ENCODE data around the gene ENTPD6. TPM values are rescaled to one million over a fixed set of nuclear protein-coding genes. Genes with fewer than 3 reads are reported as not detected.
"Not testable (repeated sequence)": the region's sequence is repeated elsewhere in the genome, so short reads cannot be mapped to it uniquely, and the experiment has no call there.

ENTPD6 gene
- total RNA-seq, 2 donors from 2014 or later, result 135 to 157 TPM

DNA sequence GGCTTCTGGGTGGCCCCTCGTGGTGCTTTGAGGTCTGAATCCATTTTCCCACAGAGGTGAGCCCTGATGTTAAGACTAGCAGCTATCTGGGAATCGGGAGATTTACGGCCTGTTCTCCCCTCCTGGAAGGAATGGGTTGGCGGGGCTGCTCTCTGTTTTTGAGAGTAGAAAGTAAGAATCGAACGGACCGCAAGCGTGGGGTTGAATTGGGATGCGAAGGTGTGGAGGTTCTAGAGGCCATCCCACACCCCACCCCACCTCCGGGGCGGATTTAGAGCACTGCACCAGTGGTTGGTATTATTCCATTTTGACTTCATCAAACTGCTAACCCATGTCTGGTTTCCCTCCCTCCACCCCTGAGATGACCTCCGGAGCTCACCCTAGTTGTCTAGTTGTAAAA, 63.8 kb downstream of the ENTPD6 start:
- DNase-seq, result peak; percentile 11 to 18
- ATAC-seq, result no peak
- intact Hi-C loops (cut with DNase I, micrococcal nuclease), result no loop called here

DNA sequence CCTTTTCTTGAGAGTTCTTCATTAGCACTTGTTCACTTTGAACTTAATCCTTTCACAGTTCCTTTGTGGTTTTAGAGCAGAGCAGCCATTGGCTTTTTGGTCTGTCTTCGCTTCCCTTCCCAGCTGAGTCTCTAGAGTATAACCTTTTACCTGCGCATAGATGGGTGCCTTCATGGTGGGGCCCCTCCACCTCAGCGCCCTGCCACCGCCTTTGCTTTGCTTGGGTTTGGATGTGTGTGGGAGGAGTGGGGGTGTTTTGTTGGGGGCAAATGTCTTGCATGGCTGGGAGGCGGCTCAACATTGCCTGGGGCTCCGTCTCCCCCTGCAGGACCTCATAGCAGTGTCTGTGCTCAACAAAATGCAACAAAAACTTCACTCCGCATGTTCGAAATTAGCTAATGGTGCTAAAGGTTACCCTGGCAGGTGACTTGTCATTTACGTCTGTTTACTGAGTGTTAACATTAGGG, 64.3 kb downstream of the ENTPD6 start:
- intact Hi-C loops (cut with DNase I, micrococcal nuclease), result no loop called here
- DNase-seq, result peak; percentile 14 to 24
- peak; percentile 66 for ATAC-seq

DNA sequence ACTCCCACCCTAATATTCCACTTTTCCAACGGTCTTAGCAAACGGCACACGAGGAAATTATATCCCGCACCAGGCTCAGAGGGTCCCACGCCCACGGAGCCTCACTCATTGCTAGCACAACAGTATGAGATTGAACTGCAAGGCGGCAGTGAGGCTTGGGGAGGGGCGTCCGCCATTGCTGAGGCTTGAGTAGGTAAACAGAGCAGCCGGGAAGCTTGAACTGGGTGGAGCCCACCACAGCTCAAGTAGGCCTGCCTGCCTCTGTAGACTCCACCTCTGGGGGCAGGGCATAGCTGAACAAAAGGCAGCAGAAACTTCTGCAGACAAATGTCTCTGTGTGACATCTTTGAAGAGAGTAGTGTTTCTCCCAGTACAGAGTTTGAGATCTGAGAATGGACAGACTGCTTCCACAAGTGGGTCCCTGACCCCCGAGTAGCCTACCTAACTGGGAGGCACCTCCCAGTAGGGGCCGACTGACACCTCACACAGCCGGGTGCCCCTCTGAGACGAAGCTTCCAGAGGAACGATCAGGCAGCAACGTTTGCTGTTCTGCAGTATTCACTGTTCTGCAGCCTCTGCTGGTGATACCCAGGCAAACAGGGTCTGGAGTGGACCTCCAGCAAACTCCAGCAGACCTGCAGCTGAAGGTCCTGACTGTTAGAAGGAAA, 65.4 kb downstream of the ENTPD6 start:
- ATAC-seq; intact Hi-C loops (cut with DNase I, micrococcal nuclease): not testable (repeated sequence)
- peak; percentile 19 to 23 for DNase-seq

DNA sequence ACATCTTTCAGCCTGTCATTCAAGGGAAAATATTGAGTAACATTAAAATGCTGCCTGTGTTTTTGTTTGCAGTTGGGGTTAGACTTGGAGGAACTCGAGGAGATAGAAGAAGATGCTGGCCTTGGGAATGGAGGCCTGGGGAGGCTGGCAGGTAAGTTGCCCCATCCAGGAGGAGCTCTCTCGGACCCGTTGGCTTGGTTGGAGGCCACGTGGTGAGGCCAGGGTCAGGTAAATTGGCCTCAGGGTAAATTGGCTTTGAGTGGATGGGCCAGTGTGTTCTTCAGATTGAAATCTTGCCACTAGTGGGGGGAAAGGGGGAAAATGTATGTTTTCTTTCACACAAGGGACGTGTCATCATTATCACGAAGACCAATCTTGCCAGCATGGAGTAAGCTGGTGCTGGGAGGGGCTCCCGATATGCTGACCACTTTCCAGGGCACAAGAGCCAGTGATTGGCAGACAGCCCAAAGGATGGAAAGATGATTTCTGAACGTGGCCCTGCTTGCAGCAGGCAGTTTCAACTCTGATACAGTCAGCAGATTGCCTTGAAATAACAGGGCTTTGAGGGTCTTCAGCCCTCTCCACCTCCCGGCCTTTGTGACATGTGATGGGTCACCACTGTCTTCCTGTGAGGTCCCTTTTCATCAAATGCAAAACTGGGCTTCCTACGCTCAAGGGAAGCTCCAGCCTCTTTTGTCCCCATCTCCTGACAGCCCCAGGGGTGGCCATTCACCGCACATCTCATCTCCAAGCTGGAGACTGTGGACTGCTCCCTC, 73.7 kb downstream of the ENTPD6 start:
- intact Hi-C loops (cut with DNase I, micrococcal nuclease), result no loop called here
- no peak for DNase-seq
- ATAC-seq, result no peak

DNA sequence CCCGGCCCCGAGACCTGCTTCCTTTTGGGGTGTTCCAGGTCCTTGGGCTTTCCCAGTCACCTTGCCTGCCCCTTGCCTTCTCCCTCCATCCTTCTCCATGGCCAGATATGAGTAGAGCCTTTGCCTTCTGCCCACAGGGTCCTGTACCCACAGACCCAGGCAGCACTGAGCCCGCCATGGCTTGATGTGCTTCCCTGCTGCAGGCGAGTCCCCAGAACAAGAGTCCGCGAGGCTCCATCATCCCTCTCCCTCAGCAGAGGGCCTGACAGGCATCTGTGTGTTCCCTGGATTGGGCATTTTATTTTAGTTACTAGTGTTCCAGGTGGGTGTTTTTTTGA, 74.3 kb downstream of the ENTPD6 start:
- intact Hi-C loops (cut with DNase I, micrococcal nuclease), result no loop called here
- ATAC-seq (no peak), DNase-seq (peak; percentile 1 to 21)

DNA sequence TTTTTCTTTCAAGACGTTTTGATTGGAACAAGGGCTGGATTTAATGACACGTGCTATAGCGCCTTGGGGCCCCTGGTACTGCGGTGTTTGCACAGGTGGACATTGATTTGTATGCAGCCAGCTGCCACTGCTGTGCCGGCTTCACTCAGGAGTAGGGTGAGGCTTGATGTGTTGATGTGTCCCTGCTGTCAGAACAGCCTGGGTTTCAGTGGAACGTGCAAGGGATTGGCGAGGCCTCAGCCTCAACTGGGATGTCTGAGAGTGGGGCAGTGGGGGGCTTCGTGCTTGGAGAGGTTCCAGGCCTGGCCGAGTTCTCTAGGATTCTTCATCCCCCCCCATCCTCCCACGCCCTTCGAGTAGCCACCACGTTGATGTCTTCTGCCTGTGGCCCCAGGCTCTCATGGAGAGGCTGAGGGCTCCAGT, 75.3 kb downstream of the ENTPD6 start:
- ATAC-seq (peak; percentile 45), DNase-seq (peak; percentile 2 to 23)
- intact Hi-C loops (cut with DNase I, micrococcal nuclease), result no loop called here

DNA sequence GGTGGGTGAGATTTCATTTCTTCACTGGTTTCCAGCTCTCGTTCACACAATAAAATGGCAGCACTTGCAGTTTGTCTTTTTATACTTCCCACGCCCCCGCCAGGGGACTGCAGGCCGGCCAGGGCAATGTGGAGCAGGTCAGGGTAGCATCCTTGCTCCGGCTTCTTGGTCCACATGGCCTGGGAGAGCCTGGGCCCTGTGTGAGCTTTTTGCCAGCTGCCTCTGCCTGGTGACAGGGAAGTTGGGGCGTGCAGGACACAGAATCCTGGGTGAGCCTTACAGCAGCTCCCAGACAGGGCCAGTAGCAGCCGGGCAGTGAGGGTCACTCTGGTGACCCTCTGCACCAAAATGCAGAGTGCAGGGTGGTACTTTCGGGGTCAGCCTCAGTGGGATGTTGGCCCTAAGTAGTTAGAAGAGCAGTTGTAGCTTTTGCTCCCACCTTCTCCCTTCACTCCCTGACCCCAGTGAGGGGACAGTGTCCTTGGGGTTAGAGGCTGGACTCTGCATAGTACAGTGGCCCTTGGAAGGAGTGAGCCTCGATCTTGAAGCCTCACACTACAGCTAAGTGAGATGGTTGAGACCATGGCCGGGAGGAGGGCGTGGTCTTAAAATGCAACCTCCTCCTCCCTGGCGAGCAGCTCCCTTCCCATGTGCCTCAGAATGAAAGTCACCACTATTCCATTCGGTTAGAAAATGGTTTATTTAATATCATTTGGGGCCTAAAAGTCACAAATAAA, 76.1 kb downstream of the ENTPD6 start:
- DNase-seq (no peak), ATAC-seq (no peak)
- intact Hi-C loops (cut with DNase I, micrococcal nuclease), result no loop called here

DNA sequence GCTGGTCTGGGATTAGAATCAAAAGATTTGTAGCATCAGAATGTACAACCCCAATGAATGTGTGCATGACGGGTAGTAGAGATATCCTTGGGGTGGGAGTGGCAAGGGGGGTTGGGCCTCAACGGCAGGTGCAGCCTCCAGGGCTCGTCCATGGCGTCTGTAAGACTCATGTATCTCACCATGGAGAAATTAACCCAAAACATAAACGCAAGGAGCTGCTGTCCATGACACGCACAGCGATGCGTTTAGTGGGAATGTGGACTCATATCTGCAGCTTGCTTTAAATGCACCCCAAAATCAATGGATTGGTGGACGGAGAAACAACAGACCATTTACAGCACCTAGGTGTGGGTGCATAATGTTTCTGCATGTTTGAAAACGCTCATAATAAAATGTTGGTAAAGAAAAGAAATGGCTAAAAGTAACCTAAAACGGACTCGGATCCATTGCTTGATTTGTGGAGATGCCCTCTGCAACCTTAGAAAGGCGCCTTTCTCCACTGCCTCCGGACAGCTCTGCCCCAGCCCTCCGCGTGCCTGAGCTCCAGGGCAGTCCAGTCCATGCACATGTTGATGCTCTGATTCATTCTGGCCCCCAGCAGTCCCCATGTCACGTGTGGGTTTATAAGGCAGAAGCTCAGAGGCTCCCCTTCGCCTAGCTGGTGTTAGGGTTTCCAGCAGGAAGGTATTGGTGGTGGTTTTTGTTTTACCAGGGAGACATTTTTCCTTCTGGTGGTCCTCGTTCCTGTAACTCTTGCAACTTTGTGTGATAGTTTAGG, 76.9 kb downstream of the ENTPD6 start:
- no peak for ATAC-seq
- intact Hi-C loops (cut with DNase I, micrococcal nuclease), result no loop called here
- DNase-seq, result peak in 1 of 2 donors; percentile 22

DNA sequence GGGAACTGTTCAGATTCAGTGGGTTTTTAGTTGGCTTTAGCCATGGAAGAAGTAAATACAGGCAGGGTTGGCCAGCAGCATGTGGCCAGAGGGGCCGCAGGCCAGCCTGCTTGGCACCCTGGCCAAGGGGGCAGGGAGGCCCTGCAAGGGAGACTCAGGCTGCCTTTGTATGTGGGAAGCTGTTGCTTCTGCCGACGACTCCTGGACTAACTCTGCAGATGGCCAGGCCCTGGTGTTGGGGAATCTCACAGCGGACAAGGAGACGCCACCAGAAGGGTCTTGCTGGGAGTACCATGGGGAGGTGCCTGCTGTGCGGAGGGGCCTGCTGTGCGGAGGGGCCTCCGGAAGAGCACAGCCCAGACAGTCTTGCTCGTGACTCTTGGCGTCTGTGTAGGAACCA, 77.5 kb downstream of the ENTPD6 start:
- no peak for ATAC-seq
- DNase-seq, result peak in 1 of 2 donors; percentile 21
- intact Hi-C loops (cut with DNase I, micrococcal nuclease), result no loop called here

DNA sequence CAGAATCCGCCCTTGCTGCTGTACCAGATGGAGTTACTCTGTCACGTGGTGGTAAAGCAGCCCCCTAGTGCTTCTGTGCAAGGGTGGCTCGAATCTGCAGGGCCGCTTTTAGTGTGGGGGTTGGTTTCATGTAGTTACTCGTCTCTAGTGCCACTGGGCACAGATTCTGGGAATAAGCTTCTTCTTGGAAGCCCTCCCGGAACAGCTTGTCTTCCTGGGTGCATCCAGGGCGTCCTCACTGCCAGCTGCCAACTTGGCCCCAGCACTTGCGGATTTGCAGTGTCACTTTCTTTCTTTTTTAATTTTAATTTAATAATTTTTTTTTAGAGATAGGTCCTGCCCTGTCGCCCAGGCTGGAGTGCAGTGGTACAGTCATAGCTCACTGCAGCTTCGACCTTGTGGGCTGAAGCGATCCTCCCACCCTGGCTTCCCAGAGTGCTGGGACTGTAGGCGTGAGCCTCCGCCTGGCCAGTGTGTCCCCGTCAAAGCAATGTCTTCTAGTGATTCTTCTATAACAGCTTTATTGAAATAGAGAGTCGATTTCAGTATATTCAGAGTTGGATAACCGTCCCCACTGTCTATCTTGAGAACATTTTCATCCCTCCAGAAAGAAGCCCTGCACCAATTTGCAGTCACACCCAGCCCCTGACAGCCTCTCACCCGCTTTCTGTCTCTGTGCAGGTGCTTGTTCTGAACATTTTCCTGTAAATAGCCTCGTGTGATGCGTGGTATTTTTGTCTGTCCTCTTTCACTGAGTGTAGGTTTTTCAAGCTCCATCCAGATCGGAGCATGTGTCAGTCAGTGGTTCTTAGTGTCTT, 78.2 kb downstream of the ENTPD6 start:
- DNase-seq (peak; percentile 4 to 48), ATAC-seq (no peak)
- intact Hi-C loops (cut with DNase I, micrococcal nuclease), result no loop called here

DNA sequence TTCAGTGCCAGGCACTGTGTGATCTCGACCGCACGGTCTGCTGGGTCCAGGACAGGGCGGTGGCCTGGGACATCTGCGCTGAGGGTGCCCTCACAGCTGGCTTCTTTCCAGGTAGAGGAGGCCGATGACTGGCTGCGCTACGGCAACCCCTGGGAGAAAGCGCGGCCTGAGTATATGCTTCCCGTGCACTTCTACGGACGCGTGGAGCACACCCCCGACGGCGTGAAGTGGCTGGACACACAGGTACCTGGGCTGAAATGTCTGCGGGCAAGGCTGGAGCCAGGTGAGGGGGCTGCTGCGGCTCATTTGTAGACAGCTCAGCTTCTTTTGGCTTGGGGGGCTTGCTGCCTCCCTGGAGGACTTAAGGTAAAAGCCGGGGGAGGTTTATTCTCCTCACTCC, 79.0 kb downstream of the ENTPD6 start:
- intact Hi-C loops (cut with DNase I, micrococcal nuclease), result no loop called here
- DNase-seq (peak in 1 of 2 donors; percentile 8), ATAC-seq (no peak)

DNA sequence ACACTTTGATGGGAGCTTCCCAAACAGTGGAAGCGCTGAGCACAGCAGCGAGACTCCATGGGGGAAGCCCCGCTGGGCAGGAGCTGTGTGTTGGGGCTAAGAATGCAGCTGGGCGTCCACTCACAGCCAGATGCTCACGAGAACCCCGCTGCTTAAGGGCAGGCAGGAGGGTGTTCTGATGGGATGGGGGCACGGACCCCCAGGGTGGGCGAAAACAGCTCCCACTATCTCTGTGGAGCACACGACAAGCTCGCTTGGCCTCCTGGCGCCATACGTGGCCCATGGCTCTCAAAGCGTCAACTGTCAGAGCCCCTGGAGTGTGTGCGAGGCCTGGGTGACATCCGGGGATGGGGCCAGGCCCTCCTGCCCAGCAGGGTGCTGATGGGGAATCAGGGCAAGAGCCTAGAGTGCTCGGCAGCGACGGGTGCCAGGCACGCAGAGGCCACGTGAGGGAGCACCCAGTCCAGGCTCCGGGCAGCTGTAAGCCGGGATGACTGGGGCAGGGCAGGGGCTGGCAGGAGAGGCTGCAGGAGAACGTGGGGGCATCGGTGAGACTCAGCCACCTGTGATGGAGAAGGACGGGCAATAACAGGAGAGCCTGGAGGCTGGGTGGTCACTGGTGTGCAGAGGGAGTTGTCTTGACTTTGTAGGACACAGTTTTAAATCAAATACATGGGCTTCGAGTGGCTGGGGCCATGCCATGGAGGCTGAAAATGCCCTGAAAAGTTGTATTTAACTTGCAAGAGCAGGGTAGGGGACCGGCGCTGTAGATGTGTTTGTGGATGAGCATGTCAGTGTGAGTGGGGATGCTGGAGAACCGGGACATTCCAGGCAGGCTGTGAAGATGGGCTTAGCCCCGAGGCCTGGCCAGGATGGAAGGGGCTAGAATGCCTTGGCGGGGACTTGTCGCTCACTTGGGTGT, 79.6 kb downstream of the ENTPD6 start:
- DNase-seq (peak; percentile 2 to 19), ATAC-seq (no peak)
- intact Hi-C loops (cut with DNase I, micrococcal nuclease), result no loop called here

DNA sequence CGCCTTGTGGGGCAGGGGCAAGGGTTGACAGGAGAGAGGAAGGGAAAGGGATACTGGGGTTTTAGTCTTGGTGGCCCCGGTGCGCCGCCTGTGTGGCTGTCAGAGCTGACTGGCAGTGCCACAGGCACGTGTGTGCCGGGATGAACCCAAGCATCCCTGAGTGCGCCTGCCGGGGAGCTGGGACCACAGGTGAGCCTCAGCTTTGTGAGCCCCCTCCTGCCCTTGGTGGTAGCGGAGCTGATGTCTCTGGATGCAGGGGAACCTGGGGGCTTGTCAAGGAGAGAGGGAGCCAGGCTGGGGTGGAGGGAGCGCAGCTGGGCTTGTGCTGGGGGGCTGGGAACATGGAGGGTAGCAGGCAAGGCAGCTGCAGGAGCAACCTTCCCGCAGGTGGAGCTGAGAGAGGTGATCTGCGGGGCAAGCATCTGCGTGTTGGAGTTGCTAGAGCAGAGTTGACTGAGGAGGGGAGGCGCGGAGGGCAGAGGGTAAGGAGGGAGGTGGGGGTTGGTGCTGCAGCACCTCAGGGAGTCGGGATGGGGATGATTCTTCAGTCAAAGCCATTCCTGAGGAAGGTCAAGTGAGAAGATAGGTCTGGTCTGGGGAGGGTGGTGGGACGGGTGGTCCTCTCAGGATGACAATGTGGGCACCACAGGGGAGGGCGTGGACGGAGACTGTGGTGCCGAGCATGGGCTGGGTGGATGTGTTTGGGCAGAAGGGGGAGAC, 80.5 kb downstream of the ENTPD6 start:
- intact Hi-C loops (cut with DNase I, micrococcal nuclease), result no loop called here
- DNase-seq, result peak in 1 of 2 donors; percentile 21
- no peak for ATAC-seq
